LHCN-M2 (cell line): ENCODE data around the gene ASB6. TPM values are rescaled to one million over a fixed set of nuclear protein-coding genes. Genes with fewer than 3 reads are reported as not detected.
"Not testable (repeated sequence)": the region's sequence is repeated elsewhere in the genome, so short reads cannot be mapped to it uniquely, and the experiment has no call there.

Source experiments
- DNase-seq: peaks from one replicate; pipeline ENCODE4 v3.0.0-alpha.2; 2012; ENCODE audit warnings: low read depth
- total RNA-seq: library from RNA; depleted of rRNA; stranded (reverse); fragments of >200 nt; gene quantifications from 2 replicates; pipeline ENCODE4 v1.2.3, GENCODE V29; 2014

ASB6 gene
- total RNA-seq, 1 experiment from 2014 or later, result 23.1 TPM

DNA sequence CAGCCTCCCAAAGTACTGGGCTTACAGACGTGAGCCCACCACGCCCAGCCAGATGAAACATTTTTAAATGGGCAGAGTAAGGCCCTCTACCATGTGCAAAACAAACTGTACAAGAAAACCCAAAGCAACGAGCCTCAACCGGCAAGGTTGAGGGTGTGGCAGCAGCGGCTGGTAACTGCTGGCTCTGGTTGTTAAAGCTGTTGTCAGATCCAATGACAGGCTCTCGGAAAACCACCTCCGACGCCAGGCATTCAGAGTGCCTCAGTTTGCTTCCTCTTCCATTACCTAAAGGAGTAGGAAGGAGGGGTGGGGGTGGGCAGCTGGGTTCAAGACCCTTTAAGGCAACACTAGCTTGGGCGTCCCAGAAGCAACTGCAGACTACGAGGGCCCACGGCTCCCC is 2.4 kb upstream of the ASB6 start:
- no peak for DNase-seq

- DNase-seq, result no peak
These were observed 1.8 kb upstream of the ASB6 start for GRCh38 chr9:129643706-129644105.

GRCh38 chr9:129640871-129641749 is 841 bp downstream of the ASB6 start:
- DNase-seq, result no peak

- peak; percentile 13 for DNase-seq
These were observed 1.7 kb downstream of the ASB6 start for GRCh38 chr9:129640086-129640870.

DNA sequence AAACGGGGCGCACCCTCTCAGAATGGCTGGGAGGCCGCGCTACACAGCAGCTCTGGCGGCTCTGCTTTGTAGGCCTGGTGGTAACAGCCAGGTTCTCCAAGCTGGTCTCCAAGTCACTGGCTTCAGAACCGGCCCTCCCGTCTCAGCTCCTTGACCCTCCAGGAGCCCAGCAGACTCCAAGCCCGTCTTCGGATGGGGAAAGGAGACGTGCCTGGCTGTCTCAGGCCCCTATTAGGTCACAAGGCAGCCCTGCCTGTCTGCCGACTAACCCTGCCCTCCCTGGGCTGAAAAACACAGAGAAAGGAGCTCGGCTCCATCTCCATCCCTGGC is 2.2 kb downstream of the ASB6 start:
- no peak for DNase-seq

DNA sequence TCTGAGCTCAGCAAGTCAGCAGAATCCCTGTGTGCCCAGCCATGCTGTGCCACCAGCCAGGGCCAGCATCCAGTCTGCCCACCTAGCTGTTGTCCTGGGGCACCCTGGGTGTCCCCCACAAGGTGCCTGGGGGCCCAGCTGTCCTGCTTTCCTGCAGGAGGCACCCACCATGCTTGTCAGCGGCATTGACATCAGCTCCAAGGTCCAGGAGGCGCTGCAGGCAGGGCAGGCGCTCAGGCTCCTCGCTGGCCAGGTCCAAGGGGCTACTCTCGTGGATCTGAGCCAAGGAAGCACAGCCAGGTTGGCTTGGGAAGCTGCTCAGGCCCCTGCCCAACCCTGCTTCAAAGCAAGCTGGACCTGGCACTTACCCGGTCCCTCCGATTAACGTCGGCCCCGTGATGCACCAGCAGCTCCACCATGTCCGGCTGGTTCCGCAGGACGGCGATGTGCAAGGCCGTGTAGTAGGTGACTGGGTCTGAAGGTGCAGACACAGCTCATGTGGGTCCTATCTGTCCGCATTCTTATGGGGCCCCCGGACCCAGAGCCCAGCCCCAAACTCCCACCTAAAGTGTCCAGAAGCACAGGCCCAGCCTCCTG is 2.8 kb downstream of the ASB6 start:
- DNase-seq, result no peak

- DNase-seq, result no peak
These were observed 4.1 kb downstream of the ASB6 start for GRCh38 chr9:129637673-129638439.

- DNase-seq, result no peak
These were observed 4.8 kb downstream of the ASB6 start for GRCh38 chr9:129637102-129637501.

DNA sequence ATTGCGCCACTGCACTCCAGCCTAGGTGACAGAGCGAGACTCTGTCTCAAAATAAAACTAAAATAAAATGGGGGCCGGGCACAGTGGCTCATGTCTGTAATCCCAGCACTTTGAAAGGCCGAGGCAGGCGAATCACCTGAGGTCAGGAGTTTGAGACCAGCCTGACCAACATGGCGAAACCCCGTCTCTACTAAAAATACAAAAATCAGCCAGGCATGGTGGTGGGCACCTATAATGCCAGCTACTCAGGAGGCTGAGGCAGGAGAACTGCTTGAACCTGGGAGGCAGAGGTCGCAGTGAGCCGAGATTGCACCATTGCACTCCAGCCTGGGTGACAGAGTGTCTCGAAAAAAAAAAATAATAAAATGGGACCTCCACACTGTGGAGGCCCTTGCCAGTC is 5.6 kb downstream of the ASB6 start:
- not testable (repeated sequence) for DNase-seq

- no peak for DNase-seq
These were observed 6.6 kb downstream of the ASB6 start for GRCh38 chr9:129635099-129636065.

DNA sequence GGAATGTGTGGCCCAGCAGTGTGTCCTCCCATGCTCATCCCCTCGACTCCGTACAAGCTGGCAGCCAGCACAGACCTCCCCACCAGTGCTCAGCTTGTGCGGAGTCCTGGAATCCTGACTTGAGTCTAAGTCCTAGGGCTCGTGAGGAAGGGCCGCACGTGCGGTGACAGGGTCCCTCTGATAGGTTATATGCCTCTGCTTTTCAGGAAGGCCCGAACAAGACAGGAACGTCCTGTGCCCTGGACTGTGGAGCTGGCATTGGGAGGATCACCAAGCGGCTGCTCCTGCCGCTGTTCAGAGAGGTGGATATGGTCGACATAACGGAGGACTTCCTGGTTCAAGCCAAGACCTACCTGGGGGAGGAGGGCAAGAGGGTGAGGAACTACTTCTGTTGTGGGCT is 8.1 kb downstream of the ASB6 start:
- DNase-seq, result no peak

DNA sequence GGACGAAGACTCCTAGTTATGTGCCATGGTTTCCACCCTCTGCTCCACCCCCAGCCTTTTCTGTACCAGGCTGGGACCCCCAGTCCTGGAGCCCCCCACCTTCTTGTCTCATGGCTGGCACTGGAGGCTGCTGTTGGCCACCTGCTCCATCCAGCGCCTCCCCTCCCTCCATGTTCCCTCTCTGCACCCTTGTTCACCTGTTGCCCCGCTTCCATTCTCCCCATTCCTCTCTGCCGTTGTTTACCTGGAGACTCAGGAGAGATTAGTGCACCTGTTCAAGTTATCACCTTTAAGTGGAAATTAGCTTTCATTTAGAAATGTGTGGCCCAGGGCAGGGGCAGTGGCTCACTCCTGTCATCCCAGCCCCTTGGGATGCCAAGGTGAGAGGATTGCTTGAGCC is 8.7 kb downstream of the ASB6 start:
- no peak for DNase-seq

GRCh38 chr9:129632460-129632859 is 9.5 kb downstream of the ASB6 start:
- DNase-seq, result no peak

- DNase-seq, result no peak
These were observed 10.2 kb downstream of the ASB6 start for GRCh38 chr9:129631674-129632129.

- no peak for DNase-seq
These were observed 10.8 kb downstream of the ASB6 start for GRCh38 chr9:129630967-129631673.

GRCh38 chr9:129629251-129629820 is 12.6 kb downstream of the ASB6 start:
- DNase-seq, result no peak

- no peak for DNase-seq
These were observed 13.2 kb downstream of the ASB6 start for GRCh38 chr9:129628709-129629108.

GRCh38 chr9:129627556-129628440 is 14.2 kb downstream of the ASB6 start:
- DNase-seq, result no peak
